KMS-11 (cell line): ENCODE data around the gene SPAG17.

Experiments
- H2AFZ ChIP-seq: fragments of 200-600 bp; sonication (generic); 2 replicates; pipeline ENCODE4 v1.6.1; 2016; ENCODE audit warnings: antibody characterized with exemption, mixed run types, low read depth
- H3K27ac ChIP-seq: fragments of 200-600 bp; sonication (generic); 2 replicates; pipeline ENCODE4 v1.6.1; 2016; ENCODE audit warnings: mild to moderate bottlenecking, mixed run types
- H3K27me3 ChIP-seq: fragments of 200-600 bp; sonication (generic); 2 replicates; pipeline ENCODE4 v1.6.1; 2017; ENCODE audit warnings: mild to moderate bottlenecking, low read depth, mixed run types, moderate library complexity; ENCODE audit not compliant: insufficient read depth
- H3K36me3 ChIP-seq: fragments of 200-600 bp; sonication (generic); 2 replicates; pipeline ENCODE4 v1.6.1; 2017; ENCODE audit warnings: mild to moderate bottlenecking, mixed run types; ENCODE audit not compliant: insufficient read depth
- H3K4me1 ChIP-seq: fragments of 200-600 bp; sonication (generic); 2 replicates; pipeline ENCODE4 v1.6.1; 2016; ENCODE audit warnings: mild to moderate bottlenecking, low read depth, mixed run types; ENCODE audit not compliant: poor library complexity, severe bottlenecking
- H3K4me2 ChIP-seq: fragments of 200-600 bp; sonication (generic); 2 replicates; pipeline ENCODE4 v1.7.0; 2016; ENCODE audit warnings: mild to moderate bottlenecking, mixed run types
- H3K4me3 ChIP-seq: fragments of 200-600 bp; sonication (generic); IDR thresholded peaks from 2 replicates; pipeline ENCODE4 v1.6.1; 2017; ENCODE audit warnings: low read depth, low read length, mixed read lengths; ENCODE audit not compliant: insufficient read depth
- H3K79me2 ChIP-seq: fragments of 200-600 bp; sonication (generic); 2 replicates; pipeline ENCODE4 v1.6.1; 2016; ENCODE audit warnings: low read depth, mixed run types; ENCODE audit not compliant: insufficient read depth
- H3K9ac ChIP-seq: fragments of 200-600 bp; sonication (generic); 2 replicates; pipeline ENCODE4 v1.6.1; 2016; ENCODE audit warnings: mild to moderate bottlenecking, mixed run types
- H4K20me1 ChIP-seq: fragments of 200-600 bp; sonication (generic); 2 replicates; pipeline ENCODE4 v1.6.1; 2016; ENCODE audit warnings: mild to moderate bottlenecking, mixed run types; ENCODE audit not compliant: insufficient read depth
- CTCF ChIP-seq: fragments of 200-600 bp; sonication (generic); conservative IDR thresholded peaks from 2 replicates; pipeline ENCODE4 v1.6.1; 2017; ENCODE audit warnings: low read depth, mild to moderate bottlenecking, antibody characterized with exemption, low read length, moderate library complexity, mixed read lengths

The SPAG17 gene

GRCh38 chr1:118090130-118090529 lies 94.9 kb downstream of the SPAG17 start:
- TF ChIP-seq CTCF = no peak
- Histone ChIP-seq H3K4me1 (no peaks in the 10 kb centered on the region), H3K36me3 (no peaks in the 10 kb centered on the region), H3K27me3 (no peaks in the 10 kb centered on the region), H3K27ac (no peak overlapping the region), H4K20me1 (no peaks in the 10 kb centered on the region), H3K4me2 (no peak overlapping the region), H2AFZ (no peak overlapping the region), H3K4me3 (no peak overlapping the region), H3K79me2 (no peaks in the 10 kb centered on the region), H3K9ac (no peak overlapping the region)

- H3K4me3 ChIP-seq = no peak overlapping the region
- H3K27ac ChIP-seq = no peak overlapping the region
- H3K27me3 ChIP-seq = no peaks in the 10 kb centered on the region
- no peaks in the 10 kb centered on the region for H4K20me1 ChIP-seq
- H3K9ac ChIP-seq = no peak overlapping the region
- H3K36me3 ChIP-seq = no peaks in the 10 kb centered on the region
- H2AFZ ChIP-seq = no peak overlapping the region
- H3K4me2 ChIP-seq = no peak overlapping the region
- H3K4me1 ChIP-seq = peaks cover 13% of the 10 kb centered on the region
- TF ChIP-seq CTCF = no peak
- no peaks in the 10 kb centered on the region for H3K79me2 ChIP-seq
These were observed 99.7 kb downstream of the SPAG17 start for GRCh38 chr1:118085365-118085764.

DNA sequence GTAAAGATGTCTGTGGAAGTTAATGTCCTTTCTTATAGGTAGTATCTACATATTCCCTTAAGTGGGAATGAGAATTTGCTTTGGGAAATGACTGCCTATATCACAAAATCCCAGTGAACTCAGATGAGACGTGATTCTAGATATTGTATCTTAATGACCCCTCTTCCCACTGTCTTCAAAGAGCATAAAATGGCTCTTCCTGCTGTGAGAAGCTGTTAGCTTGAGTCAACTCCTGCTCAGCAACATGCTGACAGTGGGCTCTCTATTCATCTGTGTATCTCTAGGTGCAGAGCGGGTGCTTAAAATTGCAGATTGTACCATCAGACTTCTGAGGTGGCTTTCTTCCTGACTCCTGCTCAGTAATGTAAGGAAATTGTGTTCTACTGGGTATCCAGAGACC lies 100.6 kb downstream of the SPAG17 start:
- H3K4me1 ChIP-seq = peaks cover 13% of the 10 kb centered on the region
- no peaks in the 10 kb centered on the region for H3K79me2 ChIP-seq
- H3K36me3 ChIP-seq = no peaks in the 10 kb centered on the region
- H3K27ac ChIP-seq = no peak overlapping the region
- TF ChIP-seq CTCF = no peak
- no peak overlapping the region for H3K4me3 ChIP-seq
- no peaks in the 10 kb centered on the region for H3K27me3 ChIP-seq
- no peaks in the 10 kb centered on the region for H4K20me1 ChIP-seq
- H2AFZ ChIP-seq = no peak overlapping the region
- no peak overlapping the region for H3K9ac ChIP-seq
- no peak overlapping the region for H3K4me2 ChIP-seq

DNA sequence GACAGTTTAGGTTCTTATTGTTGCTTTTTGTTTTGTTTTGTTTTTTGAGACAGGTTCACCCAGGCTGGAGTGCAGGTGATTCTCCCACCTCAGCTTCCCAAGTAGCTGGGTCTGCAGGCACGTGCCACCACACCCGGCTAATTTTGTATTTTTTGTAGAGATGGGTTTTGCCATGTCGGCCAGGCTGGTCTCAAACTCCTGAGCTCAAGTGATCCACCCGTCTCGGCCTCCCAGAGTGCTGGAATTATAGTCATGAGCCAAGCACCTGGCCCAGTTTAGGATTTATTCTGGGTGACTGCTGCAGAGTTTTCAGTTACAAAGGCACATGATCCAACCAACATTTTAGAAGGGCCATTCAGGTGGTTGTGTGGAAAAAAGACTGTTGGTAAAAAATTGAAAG lies 102.0 kb downstream of the SPAG17 start:
- TF ChIP-seq CTCF = no peak
- Histone ChIP-seq H3K79me2 (no peaks in the 10 kb centered on the region), H3K4me2 (no peak overlapping the region), H4K20me1 (no peaks in the 10 kb centered on the region), H3K36me3 (no peaks in the 10 kb centered on the region), H3K4me3 (no peak overlapping the region), H3K4me1 (peaks cover 13% of the 10 kb centered on the region), H3K27me3 (no peaks in the 10 kb centered on the region), H3K27ac (no peak overlapping the region), H3K9ac (no peak overlapping the region), H2AFZ (no peak overlapping the region)
